ENCODE data around the gene ABCA13. TPM values are rescaled to one million over a fixed set of nuclear protein-coding genes. Genes with fewer than 3 reads are reported as not detected.

Gene ABCA13
- total and polyA plus RNA-seq, 2 donors (not counting 3 experiments of a cell fraction or from before 2014, with no cell fraction given): 0.01 to 0.11 TPM

- intact Hi-C loops (cut with micrococcal nuclease): no loop called here
- ChIA-PET CTCF (no interaction called here), POLR2A (no interaction called here)
- Histone ChIP-seq H3K4me1 (ENCODE audit: control insufficient read depth, extremely low read depth, insufficient read depth, low read length) (no peaks in the 10 kb centered on the region), H3K9me3 (replicated peaks; ENCODE audit: control insufficient read depth, insufficient read depth, low read length) (peaks cover 5% of the 10 kb centered on the region), H3K9me1 (replicated peaks; ENCODE audit: control insufficient read depth, extremely low read depth, insufficient read depth, low read length) (no peaks in the 10 kb centered on the region), H3K27me3 (ENCODE audit: control insufficient read depth in 2 of 2, insufficient read depth in 2 of 2, low read length in 2 of 2) (no peaks in the 10 kb centered on the region), H3K27ac (ENCODE audit: insufficient read depth, low read depth, low read length) (no peak overlapping the region), H3K36me3 (ENCODE audit: control insufficient read depth in 2 of 2, extremely low read depth in 1 of 2, insufficient read depth in 2 of 2, low read length in 2 of 2) (no peaks in the 10 kb centered on the region), H4K20me1 (replicated peaks; ENCODE audit: control insufficient read depth, extremely low read depth, insufficient read depth, low read length) (no peaks in the 10 kb centered on the region), H3K4me3 (replicated peaks in 1 of 3; ENCODE audit: insufficient read depth in 1 of 3, low read depth in 1 of 3, low read length in 3 of 3) (no peak overlapping the region), H3K79me2 (ENCODE audit: control insufficient read depth, insufficient read depth, low read length) (no peaks in the 10 kb centered on the region), H3K4me2 (ENCODE audit: insufficient read depth, low read length) (no peak overlapping the region), H2AFZ (ENCODE audit: low read depth, low read length) (no peak overlapping the region), H3K9ac (replicated peaks; ENCODE audit: extremely low read depth, insufficient read depth, low read length) (no peak overlapping the region)
- no peak for FAIRE-seq
- TF ChIP-seq FOS (IDR thresholded peaks at IDR 0.05; ENCODE audit: borderline replicate concordance, insufficient read depth, low read length) (no peak), MYC (IDR thresholded peaks at IDR 0.05; ENCODE audit: low read depth, low read length) (no peak), POLR2AphosphoS5 (IDR thresholded peaks at IDR 0.05; ENCODE audit: insufficient read depth, low read depth, low read length) (no peak), POLR2A (IDR thresholded peaks at IDR 0.05; ENCODE audit: low read depth, low read length) (no peak), EZH2 (IDR thresholded peaks at IDR 0.05; ENCODE audit: borderline replicate concordance, low read depth, low read length, severe bottlenecking) (no peak)
- no TSS peak for BruUV-seq (replicated peaks)
- DNase-seq (ENCODE audit: low read depth, low spot score): no peak
- dilution Hi-C loops (cut with MboI; ENCODE audit: extremely low pct_ligation_motif_present, low sequenced_read_pairs): no loop called here
Measured at GRCh38 chr7:48660306-48660870, 489.1 kb downstream of the ABCA13 start.

- H3K9me1 ChIP-seq (replicated peaks; ENCODE audit: control insufficient read depth, extremely low read depth, insufficient read depth, low read length): no peaks in the 10 kb centered on the region
- H3K27ac ChIP-seq (ENCODE audit: insufficient read depth, low read depth, low read length): no peak overlapping the region
- H3K4me2 ChIP-seq (ENCODE audit: insufficient read depth, low read length): no peak overlapping the region
- DNase-seq (ENCODE audit: low read depth, low spot score) (no peak), FAIRE-seq (no peak)
- no peaks in the 10 kb centered on the region for H3K36me3 ChIP-seq (ENCODE audit: control insufficient read depth in 2 of 2, extremely low read depth in 1 of 2, insufficient read depth in 2 of 2, low read length in 2 of 2)
- no peaks in the 10 kb centered on the region for H3K27me3 ChIP-seq (ENCODE audit: control insufficient read depth in 2 of 2, insufficient read depth in 2 of 2, low read length in 2 of 2)
- H4K20me1 ChIP-seq (replicated peaks; ENCODE audit: control insufficient read depth, extremely low read depth, insufficient read depth, low read length): no peaks in the 10 kb centered on the region
- BruUV-seq (replicated peaks): no TSS peak
- ChIA-PET CTCF (no interaction called here), POLR2A (no interaction called here)
- TF ChIP-seq MAX (IDR thresholded peaks at IDR 0.05; ENCODE audit: insufficient read depth, insufficient read length): no peak
- TF ChIP-seq GATA2 (IDR thresholded peaks at IDR 0.05; ENCODE audit: insufficient read depth, insufficient read length, low read depth, low read length): no peak
- TF ChIP-seq EZH2 (IDR thresholded peaks at IDR 0.05; ENCODE audit: borderline replicate concordance, low read depth, low read length, severe bottlenecking): no peak
- no peak for TF ChIP-seq CTCF (IDR thresholded peaks at IDR 0.05; ENCODE audit: extremely low read depth in 1 of 2, insufficient read depth in 1 of 2, low read depth in 1 of 2, low read length in 2 of 2)
- no peak for TF ChIP-seq POLR2A (IDR thresholded peaks at IDR 0.05; ENCODE audit: low read depth, low read length)
- TF ChIP-seq POLR2AphosphoS5 (IDR thresholded peaks at IDR 0.05; ENCODE audit: insufficient read depth, low read depth, low read length): no peak
- no peak for TF ChIP-seq JUN (IDR thresholded peaks at IDR 0.05; ENCODE audit: borderline replicate concordance, insufficient read depth, insufficient read length, low read depth)
- no peak for TF ChIP-seq FOS (IDR thresholded peaks at IDR 0.05; ENCODE audit: borderline replicate concordance, insufficient read depth, low read length)
- TF ChIP-seq MYC (IDR thresholded peaks at IDR 0.05; ENCODE audit: low read depth, low read length): no peak
- no peaks in the 10 kb centered on the region for H3K4me1 ChIP-seq (ENCODE audit: control insufficient read depth, extremely low read depth, insufficient read depth, low read length)
- peaks cover 7% of the 10 kb centered on the region for H3K9me3 ChIP-seq (replicated peaks; ENCODE audit: control insufficient read depth, insufficient read depth, low read length)
- no peak overlapping the region for H2AFZ ChIP-seq (ENCODE audit: low read depth, low read length)
- intact Hi-C loops (cut with micrococcal nuclease) (no loop called here), dilution Hi-C loops (cut with MboI; ENCODE audit: extremely low pct_ligation_motif_present, low sequenced_read_pairs) (no loop called here)
- no peak overlapping the region for H3K4me3 ChIP-seq (replicated peaks in 1 of 3; ENCODE audit: insufficient read depth in 1 of 3, low read depth in 1 of 3, low read length in 3 of 3)
- H3K9ac ChIP-seq (replicated peaks; ENCODE audit: extremely low read depth, insufficient read depth, low read length): no peak overlapping the region
- no peaks in the 10 kb centered on the region for H3K79me2 ChIP-seq (ENCODE audit: control insufficient read depth, insufficient read depth, low read length)
Measured at GRCh38 chr7:48664241-48664640, 493.0 kb downstream of the ABCA13 start.
